HepG2 (cell line): ENCODE data around the gene MLC1. TPM values are rescaled to one million over a fixed set of nuclear protein-coding genes. Genes with fewer than 3 reads are reported as not detected.

ENCODE experiments used
- ATAD3A ChIP-seq: sonication (generic); formaldehyde crosslinking; IDR thresholded peaks from 2 replicates; pipeline ENCODE4 v1.4.0; 2020; ENCODE audit warnings: missing genetic modification reagents
- HHEX ChIP-seq: IDR thresholded peaks from 2 replicates; pipeline ENCODE4 v1.6.1; 2016; ENCODE audit warnings: control low read depth
- KLF15 ChIP-seq: sonication (generic); formaldehyde crosslinking; IDR thresholded peaks from 2 replicates; pipeline ENCODE4 v1.8.1; 2023; ENCODE audit warnings: borderline replicate concordance, mild to moderate bottlenecking, inconsistent platforms, missing genetic modification reagents, mixed read lengths
- MAZ ChIP-seq, 2 experiments: sonication (generic) in 1 of 2; formaldehyde crosslinking in 1 of 2; IDR thresholded peaks; 2 replicates each; pipeline versions ENCODE4 v1.5.0 to v1.6.1; 2012 to 2020; ENCODE audit warnings: low read depth in 2 of 2, mild to moderate bottlenecking in 2 of 2, borderline replicate concordance in 1 of 2, improper control_type of control experiment in 1 of 2, low read length in 1 of 2, missing genetic modification reagents in 1 of 2, moderate library complexity in 1 of 2
- MED8 ChIP-seq: sonication (generic); formaldehyde crosslinking; IDR thresholded peaks from 2 replicates; pipeline ENCODE4 v1.8.1; 2023; ENCODE audit warnings: mild to moderate bottlenecking, missing genetic modification reagents; ENCODE audit not compliant: insufficient replicate concordance
- NCOA2 ChIP-seq: sonication (generic); formaldehyde crosslinking; IDR thresholded peaks from 2 replicates; pipeline ENCODE4 v1.8.0; 2022; ENCODE audit warnings: inconsistent platforms
- PCBP2 ChIP-seq: fragments of 200-400 bp; formaldehyde crosslinking; optimal IDR thresholded peaks from 2 replicates; pipeline ENCODE3; 2018; ENCODE audit warnings: low read length, low read depth; ENCODE audit not compliant: poor library complexity, severe bottlenecking
- RFXANK ChIP-seq: IDR thresholded peaks from 2 replicates; pipeline ENCODE4 v1.6.1; 2016
- SRSF1 ChIP-seq: fragments of 200-400 bp; formaldehyde crosslinking; optimal IDR thresholded peaks from 2 replicates; pipeline ENCODE3; 2017; ENCODE audit warnings: mild to moderate bottlenecking, low read depth, low read length, moderate library complexity
- SSRP1 ChIP-seq: IDR thresholded peaks from 2 replicates; pipeline ENCODE4 v1.6.1; 2016; ENCODE audit warnings: control low read depth
- YEATS2 ChIP-seq: sonication (generic); formaldehyde crosslinking; IDR thresholded peaks from 2 replicates; pipeline ENCODE4 v1.4.0; 2020; ENCODE audit warnings: missing genetic modification reagents, borderline replicate concordance
- ZBED4 ChIP-seq: sonication (generic); formaldehyde crosslinking; IDR thresholded peaks from 2 replicates; pipeline ENCODE4 v1.4.0; 2020; ENCODE audit warnings: missing genetic modification reagents, borderline replicate concordance
- ZFAT ChIP-seq: sonication (generic); formaldehyde crosslinking; conservative IDR thresholded peaks from 2 replicates; pipeline ENCODE4 v1.8.1; 2023; ENCODE audit warnings: missing genetic modification reagents, inconsistent platforms
- ZFX ChIP-seq: sonication (generic); formaldehyde crosslinking; IDR thresholded peaks from 2 replicates; pipeline ENCODE4 v1.4.0; 2020; ENCODE audit warnings: mild to moderate bottlenecking, low read depth, missing genetic modification reagents, moderate library complexity
- ZKSCAN8 ChIP-seq: IDR thresholded peaks from 2 replicates; pipeline ENCODE4 v1.6.1; 2016; ENCODE audit warnings: borderline replicate concordance, missing genetic modification reagents, missing compliant biosample characterization
- ZNF143 ChIP-seq: sonication (generic); formaldehyde crosslinking; IDR thresholded peaks from 2 replicates; pipeline ENCODE4 v1.4.0; 2020; ENCODE audit warnings: missing genetic modification reagents
- ZNF335 ChIP-seq: sonication (generic); formaldehyde crosslinking; IDR thresholded peaks from 2 replicates; pipeline ENCODE4 v1.4.0; 2020; ENCODE audit warnings: missing genetic modification reagents
- ZSCAN9 ChIP-seq: IDR thresholded peaks from 2 replicates; pipeline ENCODE4 v1.6.1; 2016; ENCODE audit warnings: borderline replicate concordance
- polyA plus RNA-seq, 8 experiments: library from polyadenylated mRNA; depleted of rRNA in 3 of 8; stranded (reverse) in 7 of 8; unstranded in 1 of 8; fragments of >200 nt; fragmentation: Illumina TruSeq in 4 of 8; extraction: Trizol in 4 of 8; gene quantifications; 2 replicates each; pipeline versions ENCODE4 v1.2.1 to v1.2.3, GENCODE V29; 2011 to 2016; ENCODE audit warnings: low read depth in 4 of 8, missing spikeins in 1 of 8, mixed read lengths in 1 of 8; ENCODE audit not compliant: insufficient read depth in 1 of 8
- total RNA-seq, 5 experiments: library from RNA; depleted of rRNA; stranded (reverse); fragments of >200 nt; fragmentation: Illumina TruSeq; extraction: Trizol; gene quantifications; 2 replicates each; pipeline ENCODE4 v1.2.3, GENCODE V29; 2016; ENCODE audit warnings: low read depth in 1 of 5

Gene MLC1
- total and polyA plus RNA-seq, 2 of the 13 experiments (the other 11 are each of a cell fraction or from before 2014, with no cell fraction given) = not detected

DNA sequence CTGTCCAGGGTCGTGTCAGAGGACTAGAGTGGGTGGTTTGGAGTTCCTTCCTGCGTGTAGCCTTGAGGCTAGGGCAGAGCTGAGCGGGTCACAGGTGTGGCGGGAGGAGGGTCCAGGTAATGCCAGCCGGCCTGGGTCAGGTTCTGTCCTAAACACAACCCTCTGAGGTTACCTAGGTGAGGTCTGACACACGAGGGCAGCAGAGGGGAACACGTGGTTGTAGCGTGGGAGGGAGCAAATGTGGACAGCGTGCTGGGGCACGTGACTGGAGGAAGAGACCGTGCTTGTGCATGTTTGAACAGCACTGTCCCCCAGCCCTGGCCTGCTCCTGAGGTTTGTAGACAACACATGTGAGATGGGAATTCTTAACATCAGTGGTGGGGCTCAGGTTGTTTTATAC lies 17.7 kb upstream of the MLC1 start (continued):
- TF ChIP-seq ZBED4 (CRISPR knock-in tag) (no peak), HHEX (CRISPR knock-in tag) (no peak), ATAD3A (CRISPR knock-in tag) (no peak), MAZ (IDR thresholded peaks at IDR 0.05; ENCODE audit: borderline replicate concordance, low read depth, low read length) (no peak), MAZ (CRISPR knock-in tag; IDR thresholded peaks at IDR 0.05; ENCODE audit: low read depth) (peak; percentile 85), ZNF335 (no peak), RFXANK (CRISPR knock-in tag) (no peak), ZNF143 (CRISPR knock-in tag) (no peak), SSRP1 (CRISPR knock-in tag) (no peak), NCOA2 (CRISPR knock-in tag) (0 out of 2 replicates have a peak, but pooled peaks have one; percentile 47), YEATS2 (CRISPR knock-in tag) (peak; percentile 48; the same call in 1 of the 2 replicates), ZKSCAN8 (CRISPR knock-in tag) (no peak), ZFX (CRISPR knock-in tag) (no peak; the same call in 1 of the 2 replicates), PCBP2 (no peak), ZSCAN9 (CRISPR knock-in tag) (peak; percentile 87), KLF15 (CRISPR knock-in tag) (no peak), SRSF1 (no peak), MED8 (CRISPR knock-in tag) (no peak), ZFAT (CRISPR knock-in tag) (no peak)
